Hindlimb muscle (tissue), 1 donor: Measurements from ENCODE around the gene AHCYL2. TPM values are rescaled to one million over a fixed set of nuclear protein-coding genes. Genes with fewer than 3 reads are reported as not detected.
"Not testable (repeated sequence)": the region's sequence is repeated elsewhere in the genome, so short reads cannot be mapped to it uniquely, and the experiment has no call there.

ENCODE experiments used
- DNase-seq: peaks from one replicate; pipeline ENCODE4 v3.0.0-alpha.2; 2013
- polyA plus RNA-seq: library from polyadenylated mRNA; unstranded; fragments of 120-200 nt; gene quantifications from one replicate; pipeline ENCODE4 v1.2.1, GENCODE V29; 2013; ENCODE audit not compliant: insufficient read length

Gene AHCYL2
- polyA plus RNA-seq, 1 donor = 19.1 TPM

- no peak for DNase-seq
These were observed 70.2 kb downstream of the AHCYL2 start for GRCh38 chr7:129295015-129295423.

- DNase-seq = peak; percentile 42
These were observed 73.6 kb downstream of the AHCYL2 start for GRCh38 chr7:129298268-129298893.

- DNase-seq = no peak
These were observed 75.1 kb downstream of the AHCYL2 start for GRCh38 chr7:129299889-129300288.

GRCh38 chr7:129300299-129300698 is 75.5 kb downstream of the AHCYL2 start:
- not testable (repeated sequence) for DNase-seq

- DNase-seq = no peak
These were observed 82.8 kb downstream of the AHCYL2 start for GRCh38 chr7:129307592-129307991.

- DNase-seq = no peak
These were observed 83.2 kb downstream of the AHCYL2 start for GRCh38 chr7:129308047-129308446.

GRCh38 chr7:129311429-129311828 is 86.6 kb downstream of the AHCYL2 start:
- no peak for DNase-seq

- DNase-seq = no peak
These were observed 88.5 kb downstream of the AHCYL2 start for GRCh38 chr7:129313282-129313681.

GRCh38 chr7:129315960-129316359 is 91.1 kb downstream of the AHCYL2 start:
- peak; percentile 19 for DNase-seq

- no peak for DNase-seq
These were observed 92.6 kb downstream of the AHCYL2 start for GRCh38 chr7:129317450-129317849.

- DNase-seq = no peak
These were observed 102.2 kb downstream of the AHCYL2 start for GRCh38 chr7:129327076-129327475.

- peak; percentile 6 for DNase-seq
These were observed 107.6 kb downstream of the AHCYL2 start for GRCh38 chr7:129332254-129333035.

- no peak for DNase-seq
These were observed 109.6 kb downstream of the AHCYL2 start for GRCh38 chr7:129334473-129334872.

GRCh38 chr7:129338450-129338849 is 113.6 kb downstream of the AHCYL2 start:
- no peak for DNase-seq

GRCh38 chr7:129341212-129341611 is 116.4 kb downstream of the AHCYL2 start:
- no peak for DNase-seq

- no peak for DNase-seq
These were observed 117.3 kb downstream of the AHCYL2 start for GRCh38 chr7:129341816-129342806.

GRCh38 chr7:129343099-129343700 is 118.4 kb downstream of the AHCYL2 start:
- peak; percentile 35 for DNase-seq

GRCh38 chr7:129347330-129347729 is 122.5 kb downstream of the AHCYL2 start:
- DNase-seq = no peak

- DNase-seq = no peak
These were observed 123.4 kb downstream of the AHCYL2 start for GRCh38 chr7:129348023-129348740.

- DNase-seq = no peak
These were observed 126.5 kb downstream of the AHCYL2 start for GRCh38 chr7:129351320-129351719.

- DNase-seq = not testable (repeated sequence)
These were observed 128.3 kb downstream of the AHCYL2 start for GRCh38 chr7:129353104-129353503.
